HG02678 (cell line): ENCODE data around the gene ZNF672.
"Not testable (repeated sequence)": the region's sequence is repeated elsewhere in the genome, so short reads cannot be mapped to it uniquely, and the experiment has no call there.

Experiments used
- ATAC-seq: cut with Tn5 transposase; IDR thresholded peaks from one replicate; pipeline ENCODE4 v1.9.1; 2021; ENCODE audit warnings: mild to moderate bottlenecking, moderate library complexity; ENCODE audit not compliant: unreplicated experiment

ZNF672 gene

DNA sequence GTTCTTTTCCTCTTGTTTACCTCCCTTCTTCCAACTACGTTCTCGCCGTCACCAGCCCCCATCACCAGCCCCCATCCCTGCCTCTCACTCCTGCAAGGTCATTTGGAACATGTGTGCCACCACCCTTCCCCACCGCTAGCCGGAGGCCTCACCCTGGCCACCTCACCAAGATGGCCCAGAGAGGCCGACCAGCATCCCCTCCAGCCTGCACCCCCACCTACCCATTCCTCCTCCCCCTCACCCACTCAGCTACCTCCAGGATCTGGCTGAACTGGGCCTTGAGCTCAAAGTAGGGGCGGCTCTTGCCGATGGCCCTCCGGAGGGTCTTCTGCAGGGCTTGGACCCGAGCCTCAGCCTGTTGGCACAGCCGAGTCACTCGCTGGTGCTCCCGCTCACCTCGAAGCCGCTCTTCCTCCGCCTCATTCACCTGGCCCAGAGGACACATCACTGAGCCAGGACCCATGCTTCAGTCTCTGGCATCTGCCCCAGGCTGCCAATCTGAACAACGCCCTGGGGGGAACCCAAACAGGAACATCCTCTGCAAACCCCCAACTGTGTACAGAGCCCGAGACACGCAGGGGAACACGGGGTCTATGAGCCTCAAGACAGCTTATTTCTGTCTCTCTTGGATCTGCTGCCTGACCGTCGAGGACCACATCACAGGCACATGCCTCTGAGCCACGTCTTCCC is 25.1 kb upstream of the ZNF672 start:
- ATAC-seq: no peak

DNA sequence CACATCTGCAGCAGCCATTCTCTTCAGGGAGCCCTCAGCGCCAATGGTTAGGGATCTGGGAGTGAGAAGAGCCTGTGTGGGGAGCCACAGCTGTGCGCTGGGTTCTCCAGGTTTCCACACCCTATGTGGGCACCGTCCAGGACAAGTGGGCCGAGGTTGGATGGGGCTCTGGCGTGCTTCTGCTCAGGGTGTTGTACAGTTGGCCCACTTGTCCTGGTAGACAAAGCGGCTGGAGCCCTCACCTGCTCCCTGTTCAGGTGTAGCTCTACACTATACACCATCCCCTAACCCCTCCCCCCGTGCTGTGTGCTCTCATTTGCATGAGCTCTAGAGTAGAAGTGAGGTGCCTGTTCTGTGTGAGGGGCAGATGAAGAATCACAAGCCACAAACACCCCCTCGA is 24.5 kb upstream of the ZNF672 start:
- ATAC-seq: no peak

DNA sequence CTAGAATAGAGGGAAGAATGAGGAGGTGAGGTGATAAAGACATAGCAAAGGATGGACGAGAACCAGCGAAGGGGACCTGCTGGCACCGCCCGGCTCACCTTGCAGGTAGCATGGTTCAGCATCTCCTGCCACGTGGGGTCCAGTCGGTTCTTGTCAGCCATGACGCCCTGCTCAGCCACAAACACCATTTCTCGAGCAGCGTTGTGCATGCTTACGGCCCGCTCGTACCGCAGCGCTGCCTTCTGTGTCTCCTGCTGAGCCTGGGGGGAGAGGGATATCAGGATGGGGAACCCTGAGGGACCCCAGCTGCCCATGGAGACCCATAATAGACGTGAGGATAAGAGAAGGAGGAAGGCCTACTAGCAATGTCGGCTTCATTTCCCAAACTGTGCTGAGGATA is 23.7 kb upstream of the ZNF672 start:
- ATAC-seq: no peak

DNA sequence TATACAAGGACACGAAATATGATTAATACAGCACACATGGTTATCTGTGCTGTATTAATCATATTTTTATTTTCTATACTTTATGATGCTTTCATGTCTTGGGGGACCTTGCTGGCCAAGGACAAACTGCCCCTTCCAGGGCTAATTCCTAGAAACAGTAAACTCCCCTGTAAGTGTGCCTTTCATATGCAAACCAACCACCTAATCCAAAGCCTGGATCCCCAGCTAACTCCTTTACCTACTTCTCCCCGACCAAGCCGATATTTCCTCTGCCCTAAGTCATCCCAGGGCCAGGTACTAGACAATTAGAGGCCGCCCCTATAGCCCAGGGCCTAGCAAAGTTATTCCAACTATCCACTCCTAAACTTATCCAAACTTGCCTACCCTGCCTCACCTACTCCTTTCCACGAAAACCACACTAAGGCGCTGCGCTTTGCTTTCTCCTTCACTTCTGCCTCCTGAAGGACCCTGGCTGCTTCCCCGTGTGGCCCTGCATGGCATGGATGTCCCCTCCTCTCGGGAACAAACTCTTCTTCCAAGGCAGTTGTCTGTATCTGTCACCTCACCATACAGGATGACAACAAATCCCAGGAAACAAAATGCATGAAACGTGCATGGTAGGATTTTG is 22.5 kb upstream of the ZNF672 start:
- ATAC-seq: no peak

DNA sequence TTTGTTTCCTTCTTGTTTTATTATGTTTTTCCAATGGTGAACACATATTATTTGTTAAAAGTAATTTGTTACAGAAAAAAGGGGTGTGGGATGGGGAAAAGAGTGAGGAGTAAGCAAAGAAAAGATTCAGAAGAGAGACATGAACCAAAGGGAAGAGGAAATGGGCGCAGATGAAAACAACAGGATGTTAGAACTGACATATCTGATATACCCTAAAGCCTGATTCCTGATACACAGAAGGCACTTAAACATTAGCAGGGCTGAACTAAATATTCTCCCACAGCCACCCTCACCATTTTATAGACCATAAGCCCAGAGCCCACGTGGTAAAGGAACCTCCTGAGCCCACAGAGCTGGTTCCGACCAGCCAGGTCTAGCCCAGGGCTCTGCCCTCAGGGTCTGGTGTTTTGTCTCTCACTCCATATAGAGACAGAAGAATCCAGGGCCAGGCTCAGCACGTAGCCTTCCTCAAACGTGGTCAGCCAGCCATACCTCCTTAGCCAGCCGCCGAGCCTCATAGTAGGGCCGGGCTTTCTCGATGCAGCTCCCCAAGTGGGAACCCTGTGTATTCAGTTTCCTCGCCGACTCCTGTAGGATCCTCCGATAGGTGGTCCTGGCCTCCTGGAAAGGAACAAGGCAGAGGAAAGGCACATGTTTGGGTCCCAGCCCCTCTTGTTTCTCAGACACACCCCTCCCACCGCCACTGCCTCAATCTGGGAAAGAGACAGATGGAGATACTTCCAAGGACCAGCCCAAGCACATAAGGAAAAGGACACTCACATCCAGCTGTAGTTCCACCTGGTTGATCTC is 21.8 kb upstream of the ZNF672 start:
- ATAC-seq: no peak

DNA sequence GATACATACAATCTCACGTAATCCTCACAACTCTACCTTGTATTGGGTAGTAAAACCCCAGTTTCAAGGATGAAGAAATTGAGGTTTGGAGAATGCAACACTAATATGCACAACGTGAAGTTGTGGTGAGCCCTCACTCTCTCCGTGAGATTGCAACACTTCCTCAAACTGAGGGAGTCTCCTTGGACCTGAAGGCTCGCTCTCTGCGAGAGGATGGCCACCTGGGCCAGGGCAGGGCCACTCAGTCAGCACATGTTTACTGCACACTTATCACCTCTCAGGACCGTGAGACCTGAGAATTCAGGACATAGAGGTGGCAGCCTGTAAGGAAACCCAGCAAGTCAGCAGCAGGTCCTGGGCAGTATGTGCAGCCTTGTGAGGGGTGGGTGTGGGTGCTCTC is 21.0 kb upstream of the ZNF672 start:
- no peak for ATAC-seq

DNA sequence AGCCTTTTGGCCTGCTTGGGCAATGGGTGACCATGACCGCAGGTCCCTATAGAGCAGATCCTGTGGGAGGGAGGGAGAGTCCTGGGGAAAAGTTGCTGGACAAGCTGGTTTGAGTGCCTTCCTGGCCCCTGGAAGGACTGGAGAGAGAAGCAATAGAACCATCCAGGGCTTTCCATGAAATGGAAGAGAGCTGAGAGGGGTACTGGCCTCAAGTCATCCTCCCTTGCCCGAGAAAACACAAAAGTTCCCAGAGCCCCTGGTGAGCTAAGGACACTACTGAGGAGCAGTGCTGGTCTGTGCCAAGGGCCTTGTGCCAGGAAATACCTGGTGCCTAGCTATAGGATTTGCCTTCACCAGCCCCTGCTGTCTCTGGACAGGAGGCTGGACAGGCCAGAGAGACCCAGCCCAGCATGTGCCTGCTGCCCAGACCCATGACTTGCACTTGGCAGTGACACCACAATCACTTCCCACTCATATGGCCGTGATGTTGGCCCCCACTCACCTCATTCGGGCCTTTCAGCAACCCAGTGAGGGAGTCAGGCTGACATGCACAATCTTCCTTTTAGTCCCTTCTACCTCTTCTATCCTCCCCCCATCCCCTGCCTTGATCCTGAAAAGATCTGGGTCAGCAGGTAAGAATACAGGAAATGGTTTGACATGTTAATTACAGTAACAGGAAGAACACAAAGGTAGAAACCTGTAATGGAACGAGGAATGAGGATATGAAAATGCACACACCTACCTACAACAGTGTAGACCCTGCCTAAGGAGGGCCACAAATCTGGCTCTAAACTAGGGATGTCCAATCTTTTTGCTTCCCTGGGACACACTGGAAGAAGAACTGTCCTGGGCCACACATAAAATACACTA is 19.3 kb upstream of the ZNF672 start:
- no peak for ATAC-seq

DNA sequence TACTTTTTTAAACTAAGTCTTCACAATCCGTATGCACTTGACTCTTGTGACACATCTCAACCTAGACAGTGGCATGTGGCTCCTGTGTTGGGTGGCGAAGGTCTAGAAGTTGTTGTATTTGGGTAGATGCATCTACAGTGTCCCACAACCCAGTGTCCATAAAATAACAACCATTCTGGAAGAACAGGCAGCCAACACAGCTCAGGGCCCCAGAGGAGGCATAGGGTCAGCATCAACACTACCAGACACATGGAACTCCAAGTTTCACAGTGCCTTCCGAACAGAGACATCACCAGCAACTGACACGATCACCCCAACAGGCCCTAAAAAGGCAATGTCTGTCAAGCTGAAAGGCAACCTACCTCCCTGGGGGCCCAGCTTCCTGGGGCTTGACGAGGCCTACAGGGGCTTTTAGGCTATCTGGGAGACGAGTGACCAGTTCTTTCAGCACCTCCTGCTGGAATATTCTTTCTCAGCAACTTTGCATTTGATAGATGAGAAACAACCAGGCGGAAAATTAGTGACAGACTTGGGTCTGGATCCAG is 17.9 kb upstream of the ZNF672 start:
- no peak for ATAC-seq

DNA sequence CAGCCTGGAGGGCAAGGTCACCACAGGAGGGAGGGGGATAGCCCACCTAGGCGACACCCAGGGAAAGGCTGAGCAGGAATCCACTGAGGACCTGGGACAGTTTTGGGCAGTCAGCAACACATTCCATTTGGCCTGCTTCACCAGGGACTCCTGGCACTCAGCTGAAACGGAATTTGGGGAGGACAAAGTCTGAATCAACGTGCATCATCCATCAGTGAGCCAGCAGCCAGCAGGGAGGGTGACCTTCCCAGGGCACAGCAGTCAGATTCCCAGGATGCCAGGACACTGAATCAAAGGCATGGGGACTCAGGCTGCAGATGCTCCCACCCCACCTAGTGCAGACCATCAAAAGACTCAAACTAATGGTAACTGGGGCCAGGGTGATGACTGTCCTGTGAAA is 16.9 kb upstream of the ZNF672 start:
- no peak for ATAC-seq

DNA sequence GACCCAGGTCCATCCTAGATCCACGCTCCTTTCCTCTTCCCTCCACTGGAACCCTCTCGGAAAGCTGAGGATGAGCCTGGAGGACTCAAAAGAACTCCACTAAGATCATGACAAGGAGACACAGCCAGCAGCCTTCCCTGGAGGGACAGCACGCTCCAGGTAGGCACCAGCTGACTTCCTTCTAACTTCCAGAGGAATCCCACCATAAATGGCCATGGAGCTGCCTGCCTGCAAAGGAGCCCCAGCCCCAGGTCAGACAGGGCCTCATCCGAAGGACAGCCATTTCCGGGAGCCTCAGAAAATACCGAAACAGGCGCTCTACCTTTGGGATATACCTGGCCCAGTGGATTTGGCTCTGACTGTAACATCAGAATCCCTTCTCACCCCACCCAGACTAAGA is 16.4 kb upstream of the ZNF672 start:
- ATAC-seq: no peak

DNA sequence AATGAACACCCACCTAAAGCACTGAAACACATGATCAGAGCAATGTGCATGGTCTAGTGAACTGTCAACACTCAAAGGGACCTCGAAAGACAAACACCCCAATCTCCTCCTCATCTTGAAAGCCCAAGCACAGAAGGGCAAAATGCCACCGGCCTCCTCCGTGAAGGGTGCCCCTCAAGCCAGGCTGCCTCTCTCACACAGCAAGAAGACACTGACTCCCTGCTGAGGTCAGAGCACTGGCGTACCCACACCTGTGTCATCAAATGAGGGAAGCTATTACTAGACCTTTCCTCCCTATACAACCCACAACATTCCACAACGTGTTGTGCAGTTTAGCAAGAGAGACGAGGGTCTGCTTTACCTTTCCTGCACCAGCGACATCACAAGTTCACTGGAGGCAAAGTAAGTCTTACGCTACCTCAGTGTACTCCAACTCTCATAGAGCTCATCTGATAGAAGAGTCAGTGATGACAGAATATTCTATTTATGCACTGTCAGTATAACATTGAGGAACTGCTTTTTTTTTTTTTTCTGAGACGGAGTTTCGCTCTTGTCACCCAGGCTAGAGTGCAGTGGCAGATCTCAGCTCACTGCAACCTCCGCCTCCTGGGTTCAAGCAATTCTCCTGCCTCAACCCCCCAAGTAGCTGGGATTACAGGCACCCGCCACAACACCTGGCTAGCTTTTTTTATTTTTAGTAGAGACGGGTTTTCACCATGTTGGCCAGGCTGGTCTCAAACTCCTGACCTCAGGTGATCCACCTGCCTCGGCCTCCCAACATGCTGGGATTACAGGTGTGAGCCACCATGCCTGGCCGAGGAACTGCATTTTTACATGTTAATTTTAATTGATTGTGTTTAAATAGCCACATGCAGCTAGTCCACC is 15.6 kb upstream of the ZNF672 start:
- ATAC-seq: no peak

DNA sequence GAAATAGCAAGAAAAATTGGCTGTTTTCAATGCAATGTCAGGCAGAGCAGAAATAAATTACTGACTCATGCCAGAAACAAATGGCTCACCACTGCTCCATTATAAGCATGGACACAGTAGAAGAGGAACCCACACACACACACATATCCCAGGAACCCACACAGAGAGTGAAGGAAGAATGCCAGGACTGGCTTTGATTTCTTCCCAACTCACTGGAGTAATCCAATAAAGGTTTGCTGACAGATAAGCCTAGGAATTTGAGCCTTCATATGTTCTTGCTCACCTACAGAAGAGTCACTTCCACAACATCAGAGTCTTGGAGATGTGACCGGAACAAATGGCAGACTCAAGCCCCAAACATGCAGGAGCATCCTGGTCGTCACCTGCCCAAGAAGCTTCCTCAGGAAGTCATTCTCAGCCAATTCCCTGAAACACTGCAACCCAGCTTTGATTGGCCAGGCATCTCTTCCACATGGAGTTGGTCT is 14.5 kb upstream of the ZNF672 start:
- ATAC-seq: no peak

DNA sequence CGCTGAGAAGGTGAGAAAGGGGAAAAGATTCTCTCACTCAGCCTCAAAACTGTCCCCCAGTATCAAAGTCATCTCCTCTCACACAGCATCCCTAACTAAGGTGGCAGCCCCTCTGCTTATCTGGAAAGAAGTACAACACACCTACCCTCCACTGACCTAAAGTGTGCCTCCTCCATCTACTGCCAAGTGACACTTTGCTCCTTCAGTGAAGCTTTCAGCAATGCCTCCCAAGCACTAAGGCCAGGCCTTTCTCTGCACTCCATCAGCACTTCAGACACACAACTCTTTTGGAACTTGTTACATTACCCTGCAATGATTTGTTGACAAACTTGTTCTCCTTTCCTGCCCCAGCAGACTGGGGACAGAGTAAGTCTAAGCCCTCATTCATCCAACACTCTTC is 13.7 kb upstream of the ZNF672 start:
- ATAC-seq: no peak

DNA sequence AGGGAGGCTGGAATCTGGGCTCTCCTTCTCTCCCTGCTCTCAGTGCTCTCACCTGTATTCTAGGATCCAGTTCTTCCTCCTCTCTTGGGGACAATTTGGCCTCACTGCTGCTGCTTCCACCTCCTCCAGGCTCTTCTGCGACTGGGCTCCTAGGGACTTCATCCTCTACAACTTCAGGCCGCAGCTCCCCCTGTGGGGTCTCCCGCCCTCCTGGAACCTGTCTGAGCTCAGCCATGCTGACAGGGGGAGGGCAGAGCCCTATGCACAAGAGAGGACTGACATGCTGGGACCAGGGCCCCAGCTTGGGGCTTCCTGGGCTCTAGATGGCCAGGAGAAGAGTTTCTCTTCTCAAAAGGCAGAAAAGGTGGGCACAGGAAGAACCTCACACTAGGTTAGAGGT is 13.3 kb upstream of the ZNF672 start:
- no peak for ATAC-seq

DNA sequence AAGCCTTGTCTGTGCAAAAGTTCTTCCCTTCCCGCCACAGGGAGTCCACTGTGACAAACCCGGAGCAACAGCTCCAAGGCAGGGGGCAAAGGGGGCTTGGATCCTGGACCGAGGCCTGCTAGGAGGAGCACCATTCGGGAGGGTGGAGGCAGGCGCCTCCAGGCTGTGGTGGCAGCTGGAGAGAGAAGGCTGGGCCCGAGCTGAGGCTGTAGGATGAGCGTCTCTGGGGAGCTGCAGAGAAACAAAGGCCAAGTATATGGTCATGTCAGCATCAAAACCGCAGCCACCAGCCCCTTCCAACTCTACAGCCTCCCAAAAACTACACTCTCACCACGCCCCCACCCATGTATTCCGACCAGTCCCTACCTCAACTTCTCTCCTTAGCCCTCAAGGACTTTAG is 12.9 kb upstream of the ZNF672 start:
- ATAC-seq: no peak

DNA sequence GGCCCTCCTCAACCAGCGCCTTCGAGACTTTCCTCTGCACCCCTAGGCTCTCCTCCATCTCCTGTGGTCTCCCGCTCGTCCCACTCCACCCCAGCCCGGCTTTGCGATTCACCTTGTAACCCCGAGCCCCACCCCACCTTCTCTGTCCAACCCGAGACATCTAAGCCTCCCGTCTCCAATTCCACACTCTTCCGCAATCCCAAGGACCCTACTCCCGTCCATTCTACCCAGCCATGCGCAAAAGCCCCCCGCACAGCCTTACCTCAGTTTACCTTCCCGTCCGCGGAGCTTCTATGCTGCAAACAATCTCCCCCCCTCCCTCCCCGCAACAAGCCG is 12.5 kb upstream of the ZNF672 start:
- ATAC-seq: peak; percentile 2

DNA sequence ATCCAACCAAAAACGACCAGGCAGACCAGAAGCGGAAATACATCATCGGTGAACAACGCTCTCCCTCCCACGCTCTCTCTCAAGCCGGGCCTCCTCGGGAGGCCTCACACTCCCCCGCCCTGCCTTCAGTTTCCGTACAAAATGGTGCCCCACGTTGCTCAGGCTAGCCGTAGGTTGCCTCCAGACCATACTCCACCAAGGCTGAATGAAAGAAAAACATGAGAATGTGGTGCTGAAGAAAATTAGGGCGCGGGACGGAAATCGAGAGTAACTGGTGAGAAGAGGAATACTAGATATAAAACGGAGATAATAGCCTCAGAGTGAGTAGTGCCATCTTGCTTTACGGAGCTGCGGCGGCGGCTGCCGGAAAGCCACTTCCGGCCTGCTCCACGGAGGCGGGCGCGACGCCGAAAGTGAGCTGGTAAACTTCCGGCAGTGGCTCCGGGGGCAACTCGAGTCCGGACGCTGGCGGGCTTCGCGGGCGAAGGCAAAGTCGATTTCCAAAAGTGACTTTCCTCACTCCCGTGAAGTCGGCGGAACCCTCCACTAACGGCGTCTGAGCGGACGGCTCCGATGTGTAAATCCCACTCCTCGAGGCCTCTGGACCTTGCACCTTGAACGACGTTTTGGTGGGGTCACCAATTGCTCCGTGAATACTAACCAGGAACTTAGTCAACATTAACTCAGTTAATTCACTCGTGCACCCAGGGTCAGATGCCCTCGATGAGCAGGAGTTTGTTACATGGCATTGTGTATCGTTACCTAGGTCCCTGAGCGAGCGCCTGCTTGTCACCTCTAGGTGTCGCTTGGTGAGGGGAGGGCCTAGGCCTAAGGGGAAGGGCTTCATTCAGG is 11.9 kb upstream of the ZNF672 start, which contains the start of gene SH3BP5L:
Gene SH3BP5L (minus strand): TSS at position 7 of the 852 bp plus-strand sequence. CDS start 980 bp downstream, outside the sequence.
- peak; percentile 91 for ATAC-seq

DNA sequence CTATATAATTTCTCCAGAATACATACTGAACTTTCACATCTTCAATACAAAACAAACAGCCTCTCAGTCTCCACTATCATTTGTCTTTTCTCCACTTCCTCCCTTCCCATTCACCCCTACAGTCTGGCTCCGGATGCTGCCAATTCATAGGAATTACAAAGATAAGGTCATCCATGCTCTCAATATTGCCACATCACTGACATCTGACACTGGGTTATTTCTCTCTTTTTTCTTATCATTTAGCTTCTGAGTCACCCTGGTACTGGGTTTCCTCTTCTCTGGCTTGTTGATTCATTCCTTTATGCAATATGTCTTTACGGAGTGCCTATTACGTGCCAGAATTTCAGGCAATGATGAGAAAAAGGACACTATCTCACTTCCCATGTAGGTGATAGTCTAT is 9.2 kb upstream of the ZNF672 start:
- ATAC-seq: no peak

DNA sequence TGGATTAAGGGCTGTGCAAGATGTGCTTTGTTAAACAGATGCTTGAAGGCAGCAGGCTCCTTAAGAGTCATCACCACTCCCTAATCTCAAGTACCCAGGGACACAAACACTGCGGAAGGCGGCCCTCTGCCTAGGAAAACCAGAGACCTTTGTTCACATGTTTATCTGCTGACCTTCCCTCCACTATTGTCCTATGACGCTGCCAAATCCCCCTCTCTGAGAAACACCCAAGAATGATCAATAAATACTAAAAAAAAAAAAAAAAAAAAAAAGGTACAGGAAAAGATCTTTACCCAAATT is 7.4 kb upstream of the ZNF672 start:
- ATAC-seq: not testable (repeated sequence)
